Measurements from ENCODE around the gene CRACR2B.

GRCh38 chr11:821512-822371 is 6.0 kb upstream of the CRACR2B start:
- no peak for TF ChIP-seq CTCF (IDR thresholded peaks at IDR 0.05; ENCODE audit: insufficient read depth, low read length, poor library complexity, severe bottlenecking)
- no peak for TF ChIP-seq EZH2phosphoT487 (conservative IDR thresholded peaks at IDR 0.05; ENCODE audit: low read length)
